ENCODE data around the gene ARMC12.

The ARMC12 gene

DNA sequence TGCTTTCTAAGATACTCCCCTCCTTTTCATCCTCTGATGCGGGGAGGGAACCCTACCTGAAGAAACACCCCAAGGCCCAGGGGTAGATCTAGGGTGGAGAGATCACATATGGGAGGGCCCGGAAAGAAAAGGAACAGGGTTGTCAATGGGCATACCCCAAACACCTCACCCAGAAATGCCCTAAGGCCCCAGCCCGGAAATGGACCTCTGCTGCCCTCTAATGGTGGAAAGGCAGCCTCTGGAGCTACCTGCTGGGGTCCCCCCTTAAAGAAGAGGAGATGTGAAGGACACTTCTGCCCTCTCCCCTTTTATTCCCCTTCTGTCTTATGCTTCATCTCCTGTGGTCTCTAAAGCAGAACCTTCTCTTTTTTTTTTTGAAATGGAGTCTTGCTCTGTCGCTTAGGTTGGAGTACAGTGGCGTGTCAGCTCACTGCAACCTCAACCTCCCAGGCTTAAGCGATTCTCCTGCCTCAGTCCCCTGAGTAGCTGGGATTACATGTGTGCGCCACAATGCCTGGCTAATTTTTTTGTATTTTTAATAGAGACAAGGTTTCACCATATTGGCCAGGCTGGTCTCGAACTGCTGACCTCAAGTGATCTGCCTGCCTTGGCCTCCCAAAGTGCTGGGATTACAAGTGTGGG lies 458 bp upstream of the ARMC12 start:
- peak; percentile 72 to 91 (median 77) for DNase-seq

DNA sequence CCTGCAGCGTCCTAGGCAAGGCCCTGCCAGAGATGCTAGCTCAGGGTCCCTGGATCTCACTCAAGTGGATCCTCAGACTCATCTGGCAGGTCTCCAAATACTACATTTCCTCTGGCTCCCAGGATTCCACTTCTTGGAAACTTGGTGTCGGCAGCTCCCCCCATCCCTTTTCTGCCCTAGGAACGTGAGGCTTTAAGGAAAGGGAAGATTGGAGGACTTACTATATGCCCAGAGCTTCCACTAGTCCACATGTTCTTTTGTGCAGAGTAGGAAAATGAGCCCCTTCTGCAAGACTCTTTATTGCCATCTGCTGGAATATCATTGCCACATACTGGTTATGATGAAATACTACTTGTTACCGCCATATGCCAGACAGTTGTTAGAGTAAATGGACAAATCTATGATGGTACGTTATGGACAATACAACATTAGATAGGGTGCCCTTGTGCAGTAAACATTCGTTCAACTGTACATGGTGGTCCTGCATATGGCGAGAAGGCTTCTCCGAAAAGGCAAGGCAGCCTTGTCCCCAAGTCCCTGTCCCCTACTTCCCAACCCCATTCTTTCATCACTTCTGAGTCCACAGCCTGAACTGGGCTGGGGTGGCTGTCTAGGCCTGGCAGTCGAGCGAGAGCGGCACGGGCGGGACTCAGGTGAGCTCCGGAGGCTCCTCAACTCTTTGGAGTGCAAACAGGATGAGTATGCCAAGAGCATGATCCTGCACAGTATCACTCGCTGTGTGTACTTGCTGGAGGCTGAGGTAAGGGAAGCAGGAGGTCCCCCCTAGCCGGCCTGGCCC lies 780 bp downstream of the ARMC12 start:
- peak in 3 of 6 experiments; percentile 63 to 79 (median 77) for DNase-seq

DNA sequence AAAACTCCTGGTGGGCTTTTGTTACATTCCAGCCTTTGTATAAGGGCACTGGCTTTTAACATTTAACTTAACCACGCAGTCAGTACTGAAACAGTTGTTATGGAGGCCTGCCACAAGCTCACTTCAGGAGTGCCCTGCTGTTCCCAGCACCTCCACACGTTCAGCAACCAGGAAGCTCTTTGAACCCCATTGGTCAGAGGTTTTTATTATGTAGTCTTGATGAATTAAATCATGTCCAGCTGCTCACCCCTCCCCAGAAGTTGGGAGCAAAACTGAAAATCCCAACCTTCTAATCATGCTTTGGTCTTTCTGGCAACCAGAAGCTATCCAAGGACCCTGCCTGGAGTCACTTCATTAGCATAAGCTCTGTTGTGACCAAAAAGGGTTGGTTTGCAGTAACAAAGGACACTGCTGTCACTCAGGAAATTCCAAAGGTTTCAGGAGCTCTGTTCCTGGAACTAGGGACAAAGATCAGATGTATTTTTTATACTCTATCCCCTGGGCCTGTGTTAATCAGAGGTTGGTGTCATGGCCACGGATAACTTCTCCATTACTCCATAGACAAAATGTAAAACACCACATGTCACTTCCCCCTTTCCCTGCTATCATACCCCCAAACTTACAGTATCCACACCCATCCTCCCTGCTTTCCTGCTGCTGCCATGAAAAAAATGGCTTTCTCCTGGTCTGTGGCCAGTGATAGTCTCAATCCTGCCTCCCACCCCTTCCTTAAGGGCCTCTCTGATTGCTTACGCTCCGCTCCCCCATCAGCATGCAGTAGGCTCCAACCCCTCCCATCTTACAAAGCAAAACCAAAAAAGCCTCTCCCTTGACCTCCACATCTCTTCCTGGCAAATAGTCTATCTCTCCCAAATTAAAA lies 3.1 kb downstream of the ARMC12 start:
- no peak for DNase-seq

DNA sequence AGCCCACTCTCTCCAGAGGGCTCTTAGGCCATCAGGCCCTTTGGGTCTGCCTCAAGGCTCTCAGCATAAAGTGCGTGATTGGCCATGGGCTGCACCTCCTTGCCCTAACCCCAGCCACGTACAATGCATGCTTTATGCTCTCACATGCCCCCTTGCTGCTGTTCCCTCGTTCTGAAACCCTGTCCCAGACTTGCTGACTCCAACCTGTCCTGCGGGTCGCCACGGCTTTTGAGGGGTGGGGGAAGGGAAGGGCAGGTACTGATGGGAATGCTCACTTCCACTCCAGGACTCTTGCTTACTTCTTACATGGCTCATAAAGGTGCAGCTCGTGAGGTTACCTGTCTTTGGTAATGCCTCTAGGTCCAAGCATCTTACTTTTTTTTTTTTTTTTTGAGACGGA lies 6.0 kb downstream of the ARMC12 start:
- DNase-seq, result no peak

GRCh38 chr6:35745509-35745908 lies 8.7 kb downstream of the ARMC12 start:
- DNase-seq, result no peak

GRCh38 chr6:35746516-35746915 lies 9.7 kb downstream of the ARMC12 start:
- DNase-seq, result no peak

GRCh38 chr6:35747877-35748276 lies 11.0 kb downstream of the ARMC12 start:
- no peak for DNase-seq

DNA sequence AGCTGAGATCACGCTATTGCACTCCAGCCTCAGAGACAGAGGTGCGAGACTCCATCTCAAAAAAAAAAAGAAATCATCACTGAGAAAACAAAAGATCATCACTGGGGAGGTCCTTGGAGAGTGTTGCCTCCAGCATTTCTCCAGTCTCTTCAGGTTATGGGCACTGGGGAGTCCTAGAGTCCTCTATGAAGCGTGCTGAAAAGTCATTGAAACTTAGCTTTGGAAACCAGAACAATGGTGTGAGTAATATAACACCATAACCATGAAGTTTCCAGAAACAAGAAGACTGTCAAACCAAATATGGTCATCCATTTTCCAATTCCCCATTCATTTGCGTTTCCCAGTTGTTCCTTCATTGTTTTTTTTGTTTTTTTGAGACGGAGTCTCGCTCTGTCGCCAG lies 13.7 kb downstream of the ARMC12 start:
- no peak for DNase-seq

DNA sequence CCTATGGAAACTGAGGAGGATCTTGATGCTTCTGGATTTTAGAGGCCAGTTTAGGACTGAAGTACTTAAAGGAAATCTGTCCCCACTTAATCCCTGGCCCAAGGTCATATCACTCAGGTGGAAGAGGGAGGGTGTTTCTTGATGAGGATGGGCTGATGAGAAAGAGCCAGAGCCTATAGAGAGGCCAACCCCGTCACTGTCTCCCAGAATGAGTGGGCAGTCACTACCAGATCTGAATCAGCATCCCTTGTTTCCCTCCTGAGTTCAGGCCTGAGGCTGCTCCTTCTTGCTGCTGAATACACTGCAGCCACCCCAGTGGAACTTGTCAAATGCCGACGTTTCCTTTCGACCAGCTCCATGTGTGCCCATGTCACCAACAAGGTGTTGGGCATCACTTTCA lies 14.8 kb downstream of the ARMC12 start:
- DNase-seq, result no peak

DNA sequence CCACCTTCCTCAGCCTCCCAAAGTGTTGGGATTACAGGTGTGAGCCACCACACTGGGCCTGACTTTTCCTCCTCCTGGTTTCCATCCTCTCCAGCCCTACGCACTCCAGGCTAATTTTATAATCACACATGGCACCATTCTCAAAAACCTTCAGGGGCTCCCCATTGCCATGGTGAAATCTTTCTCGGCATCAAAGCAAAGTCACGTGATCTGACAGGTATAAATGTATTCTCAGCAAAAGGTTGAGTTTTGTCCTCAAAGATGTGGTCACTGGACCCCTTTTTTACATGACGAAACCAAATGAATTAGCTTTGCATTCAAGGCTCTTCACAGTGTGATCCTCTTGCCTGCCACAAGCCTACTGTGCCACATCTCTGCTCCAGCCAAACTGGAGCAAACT lies 15.5 kb downstream of the ARMC12 start:
- no peak for DNase-seq

- no peak for DNase-seq
Measured at GRCh38 chr6:35754452-35755277, 17.8 kb downstream of the ARMC12 start.

DNA sequence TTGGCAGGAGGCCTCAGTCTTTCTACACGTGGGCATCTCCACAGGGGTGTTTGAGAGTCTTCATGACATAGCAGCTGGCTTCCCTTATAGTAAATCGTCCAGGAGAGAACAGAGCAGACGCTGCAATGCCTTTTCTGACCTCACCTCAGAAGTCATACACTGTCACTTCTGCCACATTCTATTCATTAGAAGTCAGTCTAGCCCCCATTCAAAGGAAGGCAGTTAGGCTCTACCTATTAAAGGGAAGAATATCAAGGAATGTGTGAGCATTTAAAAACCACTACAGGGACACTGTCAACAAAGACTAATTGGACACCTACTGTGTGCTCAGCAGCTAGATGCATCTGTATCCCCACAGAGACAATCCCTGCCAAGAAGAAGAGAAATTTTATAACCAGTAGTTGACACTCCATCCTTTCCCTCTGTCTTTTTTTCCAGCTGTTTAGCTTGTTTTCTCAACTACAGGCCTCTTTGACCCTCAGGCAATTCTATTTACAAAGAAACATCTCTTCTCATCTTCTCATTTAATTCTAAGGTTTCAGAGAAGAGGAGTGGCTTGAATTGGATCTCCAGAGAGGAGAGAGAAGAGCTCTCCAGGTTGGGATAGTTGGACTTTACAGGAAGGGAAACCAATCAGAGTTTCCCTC lies 18.6 kb downstream of the ARMC12 start:
- no peak for DNase-seq

DNA sequence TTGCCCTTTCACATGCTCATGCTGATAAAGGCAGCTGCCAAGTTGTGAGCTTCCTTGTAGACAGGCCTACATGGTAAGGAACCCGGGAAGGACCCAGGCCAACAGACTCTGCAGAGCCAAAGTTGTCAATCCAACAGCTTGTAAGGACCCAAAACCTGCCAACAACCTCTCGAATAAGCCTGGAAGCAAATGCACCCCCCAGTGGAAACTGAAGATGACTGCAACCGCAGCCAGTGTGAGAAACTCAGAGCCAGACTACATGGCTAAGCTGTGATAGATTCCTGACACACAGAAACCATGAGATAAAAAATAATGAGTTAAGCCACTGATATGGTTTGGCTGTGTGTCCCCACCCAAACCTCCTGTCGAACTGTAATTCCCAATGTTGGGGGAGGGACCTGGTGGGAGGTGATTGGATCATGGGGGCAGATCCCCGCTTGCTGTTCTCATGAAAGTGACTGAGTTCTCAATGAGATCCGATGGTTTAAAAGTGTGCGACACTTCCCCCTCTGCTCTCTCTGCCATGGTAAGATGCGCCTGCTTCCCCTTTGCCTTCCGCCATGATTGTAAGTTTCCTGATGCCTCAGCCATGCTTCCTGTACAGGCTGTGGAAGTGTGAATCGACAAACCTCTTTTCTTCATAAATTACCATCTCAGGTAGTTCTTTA lies 20.8 kb downstream of the ARMC12 start:
- no peak for DNase-seq

GRCh38 chr6:35759426-35759825 lies 22.6 kb downstream of the ARMC12 start:
- no peak for DNase-seq

DNA sequence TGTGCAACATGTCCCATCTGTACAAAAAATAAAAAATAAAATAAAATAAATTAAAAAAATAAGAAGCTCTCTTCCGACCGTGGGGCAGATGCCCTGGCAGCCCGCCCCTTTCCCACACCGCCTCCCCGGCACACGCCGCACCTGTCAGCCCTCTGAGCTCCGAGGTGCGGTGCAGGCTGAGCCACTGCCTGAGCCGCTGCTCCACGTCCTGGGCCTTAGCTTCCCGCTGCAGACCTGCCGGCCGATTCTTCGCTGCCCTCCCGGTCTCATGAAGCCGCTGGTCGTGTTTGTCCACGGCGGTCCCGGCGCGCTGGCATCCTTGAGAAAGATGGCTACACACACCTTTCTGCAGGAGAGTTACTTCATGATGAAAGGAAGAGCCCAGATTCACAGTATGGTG lies 28.9 kb downstream of the ARMC12 start:
- no peak for DNase-seq

GRCh38 chr6:35769211-35769610 lies 32.4 kb downstream of the ARMC12 start:
- DNase-seq, result no peak

- no peak for DNase-seq
Measured at GRCh38 chr6:35771343-35771627, 34.5 kb downstream of the ARMC12 start.

GRCh38 chr6:35774116-35774794 lies 37.4 kb downstream of the ARMC12 start:
- no peak for DNase-seq

DNA sequence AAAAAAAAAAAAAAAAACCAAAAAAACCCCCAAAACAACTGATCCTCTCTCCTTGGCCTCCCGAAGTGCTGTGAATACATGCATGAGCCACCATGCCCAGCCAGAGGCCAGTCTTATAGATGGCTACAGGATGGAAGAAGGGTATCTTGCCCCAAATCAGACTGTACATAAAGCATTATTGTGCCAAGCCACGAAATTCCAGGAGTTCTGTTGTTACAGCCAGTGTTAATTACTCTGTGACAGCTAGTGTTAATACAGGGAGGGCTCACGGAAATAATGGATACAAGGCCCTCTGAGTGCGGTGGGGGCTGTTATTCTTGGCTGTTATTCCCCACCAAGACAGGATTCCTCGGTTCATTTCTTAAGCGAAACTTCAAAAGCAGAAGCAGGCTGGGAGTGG lies 38.2 kb downstream of the ARMC12 start:
- DNase-seq, result no peak

- DNase-seq, result peak in 1 of 6 experiments; percentile 7
Measured at GRCh38 chr6:35776364-35777215, 39.8 kb downstream of the ARMC12 start, which contains the start of gene CLPSL2. Gene CLPSL2, plus strand, starts transcription at chr6:35776598. Its CDS starts 21 bp downstream, at chr6:35776619.
